HG02884 (cell line): ENCODE results near the gene KCND3.

Source experiments
- ATAC-seq: cut with Tn5 transposase; IDR thresholded peaks from one replicate; pipeline ENCODE4 v1.9.1; 2021; ENCODE audit warnings: mild to moderate bottlenecking, moderate library complexity; ENCODE audit not compliant: unreplicated experiment

Gene KCND3

DNA sequence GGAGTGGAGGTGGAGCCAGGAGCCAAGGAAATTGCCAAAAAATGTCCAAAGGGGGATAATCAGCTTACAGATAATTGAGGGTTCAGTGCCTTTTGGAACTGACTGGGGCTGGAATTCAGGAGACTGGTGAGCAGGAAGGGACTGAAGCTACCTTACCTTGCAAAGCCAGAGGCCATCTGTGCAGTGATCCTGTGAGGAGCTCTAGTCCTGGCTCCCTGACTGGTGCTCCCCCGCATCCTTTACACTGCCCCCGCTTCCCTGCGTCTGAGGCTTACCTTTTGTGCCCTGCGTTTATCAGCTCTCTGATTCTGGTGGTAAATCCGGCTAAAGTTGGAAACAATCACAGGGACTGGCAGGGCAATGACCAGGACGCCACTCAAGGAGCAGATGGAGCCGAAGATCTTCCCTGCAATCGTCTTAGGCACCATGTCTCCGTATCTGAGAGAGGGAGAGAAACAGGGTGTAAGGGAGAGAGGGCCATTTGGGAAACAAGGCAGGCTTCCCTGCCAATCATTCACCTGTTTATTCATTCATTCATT lies 202.7 kb downstream of the KCND3 start:
- ATAC-seq = no peak

- no peak for ATAC-seq
Measured at GRCh38 chr1:111784273-111784901, 205.1 kb downstream of the KCND3 start.

GRCh38 chr1:111779546-111779945 lies 209.9 kb downstream of the KCND3 start:
- no peak for ATAC-seq

- ATAC-seq = no peak
Measured at GRCh38 chr1:111778541-111779051, 210.9 kb downstream of the KCND3 start.

- ATAC-seq = no peak
Measured at GRCh38 chr1:111778066-111778465, 211.4 kb downstream of the KCND3 start.

DNA sequence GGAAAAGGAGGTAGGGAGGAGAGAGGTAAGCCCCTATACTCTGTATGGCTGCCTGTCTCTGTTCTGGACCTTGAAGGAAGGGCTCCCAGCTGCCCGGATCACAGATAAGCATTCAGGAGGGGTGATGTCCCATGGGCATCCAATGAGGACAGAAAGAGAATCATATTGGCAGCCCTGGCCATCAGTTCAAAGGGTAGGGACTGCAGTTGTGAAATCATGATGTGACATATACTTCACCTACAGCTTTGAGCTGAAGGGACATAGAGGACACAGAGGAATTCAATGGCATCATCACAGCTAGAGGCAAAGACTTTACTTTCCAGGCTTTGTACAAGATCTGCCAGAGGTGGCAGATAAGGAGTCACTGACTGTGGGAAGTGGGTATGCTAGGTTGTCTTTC lies 212.2 kb downstream of the KCND3 start:
- no peak for ATAC-seq

DNA sequence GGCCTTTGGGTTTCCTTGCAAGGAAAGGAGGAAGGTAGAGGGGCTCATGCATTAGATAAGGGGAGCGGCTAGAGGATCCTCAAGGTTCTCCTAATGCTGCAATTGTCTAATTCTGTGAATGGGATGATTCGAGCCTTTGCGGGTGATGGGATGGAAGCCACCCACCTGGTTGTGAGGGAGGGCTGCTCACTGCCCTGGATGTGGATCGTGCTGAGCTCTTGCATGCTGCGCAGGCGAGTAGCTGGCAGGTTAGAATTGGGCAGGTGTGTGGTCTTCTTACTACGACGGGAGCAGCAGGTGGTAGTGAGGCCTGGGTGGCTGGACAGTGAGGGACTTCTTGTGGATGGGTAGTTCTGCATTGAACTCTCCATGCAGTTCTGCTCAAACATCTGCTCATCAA lies 212.6 kb downstream of the KCND3 start:
- no peak for ATAC-seq

DNA sequence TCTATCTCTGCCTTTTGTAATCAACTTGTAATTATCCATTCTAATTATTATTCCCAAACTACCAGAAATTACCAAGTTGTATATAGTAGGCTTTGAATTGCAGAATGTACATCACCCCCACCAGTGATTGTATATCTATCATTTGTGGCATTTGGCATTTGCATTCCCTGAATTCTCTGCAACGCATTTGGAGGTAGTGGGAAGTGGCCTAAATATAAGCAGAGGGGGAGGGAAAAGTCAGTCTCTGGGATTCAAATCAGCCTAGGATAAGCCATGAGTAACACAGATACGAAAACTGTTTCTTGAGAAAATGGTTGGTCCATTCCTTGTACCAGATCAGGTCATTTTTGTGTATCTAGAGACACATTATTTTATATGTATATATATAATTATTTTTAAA lies 213.1 kb downstream of the KCND3 start:
- ATAC-seq = no peak

DNA sequence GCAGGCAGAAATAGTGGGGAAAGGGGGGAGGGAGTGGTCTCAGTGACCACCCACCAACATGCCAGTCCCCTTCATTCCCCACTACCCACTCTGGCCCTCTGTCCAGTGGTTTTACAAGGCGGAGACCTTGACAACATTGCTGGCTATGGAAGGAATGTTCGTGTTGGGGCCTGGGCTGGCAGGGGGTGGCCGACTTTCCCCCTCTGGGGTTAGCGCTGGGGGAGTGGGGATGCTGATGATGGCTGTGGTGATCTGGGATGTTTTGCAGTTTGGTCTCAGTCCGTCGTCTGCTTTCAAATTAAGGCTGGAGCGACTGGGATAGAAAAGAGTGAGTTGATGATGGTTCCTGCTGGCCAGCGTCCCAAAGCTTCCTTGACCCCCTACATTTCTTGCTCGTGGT lies 213.5 kb downstream of the KCND3 start:
- ATAC-seq = no peak

GRCh38 chr1:111770916-111771315 lies 218.6 kb downstream of the KCND3 start:
- no peak for ATAC-seq

DNA sequence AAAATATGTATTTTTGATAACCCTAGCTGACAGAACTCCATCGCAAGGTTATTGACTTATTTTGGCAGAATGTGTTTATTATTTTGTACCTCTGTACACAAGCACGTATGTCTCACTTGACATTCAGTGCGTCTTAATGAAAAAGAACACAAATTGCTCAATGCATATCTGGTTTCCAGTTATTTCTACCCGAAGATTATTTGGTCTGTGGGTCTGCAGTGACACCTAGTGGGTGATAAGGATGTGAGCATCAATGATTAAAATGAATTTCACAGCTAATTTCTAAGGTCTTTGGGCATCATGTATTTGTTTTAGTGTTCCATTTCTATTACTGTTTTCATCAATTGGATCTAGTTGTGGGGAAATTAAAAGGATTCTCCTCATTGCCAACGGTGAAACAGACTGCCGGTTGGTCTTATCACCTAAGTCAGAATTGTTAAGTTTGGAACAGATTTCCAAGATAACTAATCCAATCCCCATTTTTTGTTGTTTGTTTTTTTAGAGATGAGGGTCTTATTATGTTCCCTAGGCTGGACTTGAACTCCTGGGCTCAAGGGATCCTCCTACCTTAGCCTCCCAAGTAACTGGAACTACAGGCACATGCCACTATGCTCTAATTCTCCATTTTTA lies 219.8 kb downstream of the KCND3 start:
- no peak for ATAC-seq

- ATAC-seq = no peak
Measured at GRCh38 chr1:111768625-111769024, 220.8 kb downstream of the KCND3 start.

DNA sequence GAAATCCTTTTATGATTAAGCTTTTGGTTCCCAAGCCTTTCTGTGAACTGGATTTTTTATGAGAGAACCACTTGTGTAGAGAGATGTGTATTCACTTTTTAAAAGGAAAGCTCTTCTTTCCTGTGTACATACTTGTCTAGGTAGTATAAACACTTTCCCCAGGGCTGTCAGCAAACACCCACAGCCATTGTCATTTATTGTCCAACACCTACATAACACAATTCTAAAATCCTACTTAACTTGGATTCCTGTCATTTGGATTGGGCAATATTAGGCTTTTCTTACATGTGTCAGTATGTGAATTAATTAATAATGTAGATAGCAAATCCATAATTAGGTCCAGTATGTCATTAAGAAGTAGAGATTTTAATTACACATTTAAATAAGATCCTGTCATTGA lies 221.4 kb downstream of the KCND3 start:
- ATAC-seq = no peak

DNA sequence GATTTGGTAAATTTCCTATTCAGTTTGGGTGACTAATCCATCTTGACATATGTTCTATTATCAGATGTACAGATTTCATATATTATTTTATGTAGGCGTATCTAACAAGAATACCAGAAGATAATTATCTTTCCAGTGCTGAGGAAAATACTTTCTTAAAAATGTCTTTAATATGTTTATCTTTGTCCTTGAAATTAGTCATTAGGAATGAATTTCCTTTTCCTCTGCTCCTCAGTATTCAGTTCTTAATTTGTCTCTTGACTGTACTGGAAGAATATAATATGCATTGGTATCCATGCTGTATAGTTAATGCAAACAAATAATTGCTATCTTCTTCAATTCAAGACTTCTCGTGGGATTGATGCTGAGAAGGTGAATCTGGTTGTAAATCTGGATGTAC lies 227.1 kb downstream of the KCND3 start:
- ATAC-seq = no peak

- no peak for ATAC-seq
Measured at GRCh38 chr1:111761717-111762116, 227.8 kb downstream of the KCND3 start.

DNA sequence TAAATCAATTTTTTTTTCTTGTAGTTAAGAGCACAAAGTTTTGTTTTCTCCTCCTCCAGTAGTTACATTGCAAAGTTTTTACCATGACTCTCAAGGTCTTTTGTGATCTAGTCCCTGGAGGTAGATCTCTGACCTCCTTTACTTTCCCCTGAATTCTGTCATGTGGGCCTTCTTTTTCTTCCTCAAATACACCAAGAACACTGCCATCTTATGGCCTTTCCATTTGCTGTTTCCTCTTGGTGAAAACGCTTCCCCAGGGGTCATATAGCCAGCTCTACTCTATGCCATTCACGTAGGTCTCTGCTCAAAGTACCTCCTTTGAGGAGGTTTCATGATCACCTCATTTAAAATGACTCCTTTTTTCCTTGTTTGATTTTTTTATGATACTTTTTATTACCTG lies 231.1 kb downstream of the KCND3 start:
- no peak for ATAC-seq

DNA sequence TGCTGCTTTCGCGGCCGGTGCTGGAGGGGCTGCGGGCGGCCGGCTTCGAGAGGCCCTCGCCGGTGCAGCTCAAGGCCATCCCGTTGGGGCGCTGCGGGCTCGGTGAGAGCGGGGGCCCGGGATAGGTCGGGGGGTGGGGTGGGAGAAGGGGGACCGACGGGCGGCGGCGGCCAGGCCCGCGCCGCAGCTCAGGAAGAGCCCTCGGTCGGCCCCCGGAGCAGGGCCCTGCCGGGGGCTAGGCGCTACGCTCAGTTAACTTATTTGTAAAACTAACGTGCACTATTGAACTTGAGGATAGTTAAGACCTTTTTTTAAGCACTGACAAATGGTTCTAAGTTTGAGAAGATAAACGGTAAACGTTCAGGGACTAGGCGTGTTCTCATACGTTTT lies 233.3 kb downstream of the KCND3 start:
- ATAC-seq = peak; percentile 23

- peak; percentile 91 for ATAC-seq
Measured at GRCh38 chr1:111755331-111756123, 233.9 kb downstream of the KCND3 start, which contains the start of gene DDX20. Gene DDX20 (plus strand): TSS chr1:111755901. CDS start chr1:111755925, 24 bp downstream.

- no peak for ATAC-seq
Measured at GRCh38 chr1:111754984-111755330, 234.5 kb downstream of the KCND3 start.

DNA sequence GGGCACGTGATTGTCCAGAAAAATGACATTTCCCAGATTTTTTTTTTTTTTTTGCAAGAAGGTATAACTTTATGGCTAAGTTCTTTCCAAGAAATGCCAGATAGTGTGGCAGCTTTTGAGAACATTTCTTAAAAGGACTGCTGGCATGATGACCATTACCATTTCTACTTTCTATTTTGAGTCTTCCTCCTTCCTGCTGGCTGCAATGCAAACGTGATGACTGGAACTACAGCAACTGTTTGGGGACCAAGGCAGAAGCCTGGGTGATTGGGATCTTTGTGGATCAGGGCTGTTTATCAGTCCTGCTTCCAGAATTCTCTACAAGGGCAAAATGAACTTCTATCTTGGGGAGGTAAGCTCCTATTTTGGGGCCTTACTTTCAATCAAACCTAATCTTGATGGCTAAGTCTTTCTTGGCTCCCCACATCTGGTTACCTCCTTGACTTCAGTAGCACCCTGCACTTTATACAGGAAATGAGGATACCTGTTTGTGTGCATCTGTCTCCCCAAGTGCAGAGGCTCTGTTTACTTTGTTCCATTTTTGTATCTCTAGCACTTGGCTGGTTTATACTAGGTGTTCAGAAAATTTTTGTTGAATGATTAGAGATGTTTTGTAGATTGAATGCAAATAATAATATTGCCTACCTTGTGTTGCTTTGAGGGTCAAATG lies 237.4 kb downstream of the KCND3 start:
- no peak for ATAC-seq

DNA sequence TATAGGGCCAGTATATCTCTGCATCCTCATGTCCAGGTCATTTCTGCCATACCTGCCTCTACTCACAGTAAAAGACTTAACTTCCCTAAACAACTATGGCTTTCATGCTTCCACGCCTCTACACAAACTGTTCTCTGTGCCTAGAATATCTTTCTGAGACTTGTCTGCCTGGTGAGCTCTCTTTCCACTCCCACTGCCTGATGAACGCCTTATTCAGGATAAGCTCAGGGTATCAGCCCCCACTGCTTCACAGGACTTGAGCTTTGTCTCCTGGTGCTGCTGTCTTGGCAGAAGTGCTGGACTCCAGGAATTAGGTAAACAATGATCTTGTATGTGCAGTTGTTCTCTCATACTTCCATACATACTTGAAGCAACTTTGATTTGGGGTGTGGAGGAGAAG lies 238.6 kb downstream of the KCND3 start:
- ATAC-seq = no peak
